A673 (cell line): Measurements from ENCODE around the gene DNAJC13. TPM values are rescaled to one million over a fixed set of nuclear protein-coding genes. Genes with fewer than 3 reads are reported as not detected.
"Not testable (repeated sequence)": the region's sequence is repeated elsewhere in the genome, so short reads cannot be mapped to it uniquely, and the experiment has no call there.

Source experiments
- Bru-seq: library from RNA; stranded (reverse); fragments of 400-500 nt; gene quantifications from one replicate; lab custom pipeline; 2021; lab: Mats Ljungman, UMichigan
- BruChase-seq, 2 experiments: library from RNA; stranded (reverse); fragments of 400-500 nt; gene quantifications; one replicate each; lab custom pipeline; 2021; lab: Mats Ljungman, UMichigan
- BruUV-seq: library from RNA; stranded (reverse); fragments of 400-500 nt; replicated peaks from 2 replicates; lab custom pipeline; 2021; lab: Mats Ljungman, UMichigan
- CTCF ChIA-PET: fragments of 300-600 bp; sonication (Branson Sonifier 250); formaldehyde crosslinking; loops from one replicate; lab custom pipeline; 2022; ENCODE audit warnings: antibody characterized with exemption; lab: Charles Lee
- POLR2A ChIA-PET: fragments of 300-600 bp; sonication (Branson Sonifier 250); formaldehyde crosslinking; loops from one replicate; lab custom pipeline; 2022; ENCODE audit warnings: antibody characterized with exemption; ENCODE audit not compliant: low non-redundant PET; lab: Charles Lee
- DNase-seq: peaks from one replicate; pipeline ENCODE4 v3.0.0-alpha.2; 2015; ENCODE audit warnings: low spot score
- H3K27ac ChIP-seq: fragments of 200-600 bp; sonication (generic); 2 replicates; pipeline ENCODE4 v1.5.1; 2016; ENCODE audit warnings: mixed run types, low read depth, mild to moderate bottlenecking, mixed read lengths, antibody characterized with exemption, low read length; ENCODE audit not compliant: poor library complexity, severe bottlenecking
- H3K27me3 ChIP-seq: fragments of 200-600 bp; sonication (generic); replicated peaks from 2 replicates; pipeline ENCODE4 v1.6.1; 2017; ENCODE audit warnings: mixed run types, low read depth, mild to moderate bottlenecking, mixed read lengths, antibody characterized with exemption, low read length; ENCODE audit not compliant: insufficient read depth, poor library complexity
- H3K36me3 ChIP-seq: fragments of 200-600 bp; sonication (generic); 2 replicates; pipeline ENCODE4 v1.6.1; 2016; ENCODE audit warnings: mixed run types, mild to moderate bottlenecking, mixed read lengths, antibody characterized with exemption, low read length; ENCODE audit not compliant: insufficient read depth, poor library complexity, severe bottlenecking
- H3K4me1 ChIP-seq: fragments of 200-600 bp; sonication (generic); 2 replicates; pipeline ENCODE4 v1.6.1; 2017; ENCODE audit warnings: mixed run types, mild to moderate bottlenecking, mixed read lengths, antibody characterized with exemption, low read length; ENCODE audit not compliant: insufficient read depth, poor library complexity, severe bottlenecking
- H3K4me3 ChIP-seq: fragments of 200-600 bp; sonication (generic); 2 replicates; pipeline ENCODE4 v1.5.1; 2016; ENCODE audit warnings: low read depth, mixed run types, mild to moderate bottlenecking, mixed read lengths, low read length; ENCODE audit not compliant: poor library complexity, severe bottlenecking
- H3K9me3 ChIP-seq: fragments of 200-600 bp; sonication (generic); 2 replicates; pipeline ENCODE4 v1.6.1; 2016; ENCODE audit warnings: mixed run types, low read depth, mild to moderate bottlenecking, mixed read lengths, antibody characterized with exemption, low read length; ENCODE audit not compliant: poor library complexity, severe bottlenecking
- CTCF ChIP-seq: fragments of 300-800, 200-600 bp; sonication (generic); conservative IDR thresholded peaks from 2 replicates; pipeline ENCODE4 v1.5.1; 2017; ENCODE audit warnings: low read depth, mild to moderate bottlenecking, antibody characterized with exemption, low read length, moderate library complexity, mixed read lengths
- EZH2 ChIP-seq: fragments of 200-600 bp; sonication (generic); IDR thresholded peaks from 2 replicates; pipeline ENCODE4 v1.6.1; 2017; ENCODE audit warnings: borderline replicate concordance, low read depth, mild to moderate bottlenecking, mixed read lengths, antibody characterized with exemption, low read length; ENCODE audit not compliant: poor library complexity, severe bottlenecking
- intact Hi-C: fragments of 100-400 bp; cut with micrococcal nuclease; formaldehyde crosslinking; loops from one replicate; pipeline ENCODE4 v1.10.0; 2022; ENCODE audit not compliant: unreplicated experiment
- long read RNA-seq: library from polyadenylated mRNA; stranded (forward); transcript quantifications from one replicate; pipeline ENCODE4 v2.0.0, GENCODE V29; 2022
- total RNA-seq: library from RNA; stranded (reverse); gene quantifications from 2 replicates; pipeline ENCODE4 v1.2.3, GENCODE V29; 2021

The DNAJC13 gene
- 45.4 and 46.0 TPM in 2 replicates for total RNA-seq
- percentile 87 among the genes with signal in this experiment for Bru-seq, nascent RNA
- BruChase-seq, experiment 1, labeled RNA remaining after a 2-hour chase, result percentile 80 among the genes with signal in this experiment
- BruChase-seq, experiment 2, labeled RNA remaining after a 6-hour chase, result percentile 79 among the genes with signal in this experiment
- long read RNA-seq, full-length matches to known transcripts, result 1 of 13 reads
- long read RNA-seq, partial matches to known transcripts, result 11 of 13 reads
- long read RNA-seq, other reads (novel, unspliced or antisense), result 1 of 13 reads

- intact Hi-C loops, result loop anchor here (5.0 kb wide), 1 partner anchor 215 kb away; no protein-coding TSS in a partner anchor
- TF ChIP-seq CTCF (no peak), EZH2 (no peak)
- peaks cover 10% of the 10 kb centered on the region for H3K4me1 ChIP-seq
- no peaks in the 10 kb centered on the region for H3K27me3 ChIP-seq
- H3K27ac ChIP-seq, result peak within 1 kb of the TSS; percentile 87
- no peaks in the 10 kb centered on the region for H3K9me3 ChIP-seq
- POLR2A ChIA-PET, result interaction anchor here (0.6 kb wide), 1 partner anchor 33 kb away, joined by 4 read pairs; no protein-coding TSS in a partner anchor
- H3K4me3 ChIP-seq, result peak within 1 kb of the TSS; percentile 89
- H3K36me3 ChIP-seq, result no peaks in the 10 kb centered on the region
- peak; percentile 96 for DNase-seq
- no TSS peak for BruUV-seq
- CTCF ChIA-PET, result interaction anchor here (0.7 kb wide), 1 partner anchor 75 kb away, joined by 3 read pairs; no protein-coding TSS in a partner anchor
Measured at GRCh38 chr3:132416807-132417694, at the start of gene DNAJC13. Gene DNAJC13, plus strand, starts transcription at chr3:132417502. Its CDS starts 17,049 bp downstream, at chr3:132434551.

- no peaks in the 10 kb centered on the region for H3K27me3 ChIP-seq
- no peak overlapping the region for H3K4me3 ChIP-seq
- TF ChIP-seq CTCF (no peak), EZH2 (no peak)
- H3K36me3 ChIP-seq, result no peaks in the 10 kb centered on the region
- ChIA-PET CTCF (interaction anchor here (0.7 kb wide), 1 partner anchor 26 kb away, joined by 3 read pairs; no protein-coding TSS in a partner anchor), POLR2A (interaction anchor here (0.6 kb wide), 1 partner anchor 893 kb away, joined by 3 read pairs; no protein-coding TSS in a partner anchor)
- no peaks in the 10 kb centered on the region for H3K9me3 ChIP-seq
- no peak for DNase-seq
- no peak overlapping the region for H3K27ac ChIP-seq
- no TSS peak for BruUV-seq
- intact Hi-C loops, result no loop called here
- H3K4me1 ChIP-seq, result no peaks in the 10 kb centered on the region
Measured at GRCh38 chr3:132368515-132368914, 48.8 kb upstream of the DNAJC13 start.

GRCh38 chr3:132368962-132369361, 48.3 kb upstream of the DNAJC13 start:
- no peak overlapping the region for H3K27ac ChIP-seq
- H3K9me3 ChIP-seq, result no peaks in the 10 kb centered on the region
- H3K36me3 ChIP-seq, result no peaks in the 10 kb centered on the region
- H3K4me1 ChIP-seq, result no peaks in the 10 kb centered on the region
- POLR2A ChIA-PET, result interaction anchor here (0.6 kb wide), 1 partner anchor 893 kb away, joined by 3 read pairs; no protein-coding TSS in a partner anchor
- H3K27me3 ChIP-seq, result no peaks in the 10 kb centered on the region
- intact Hi-C loops, result no loop called here
- H3K4me3 ChIP-seq, result no peak overlapping the region
- TF ChIP-seq EZH2, result no peak
- no peak for DNase-seq
- CTCF ChIA-PET, result interaction anchor here (0.7 kb wide), 1 partner anchor 26 kb away, joined by 3 read pairs; no protein-coding TSS in a partner anchor
- BruUV-seq, result no TSS peak

GRCh38 chr3:132376945-132377354, 40.4 kb upstream of the DNAJC13 start:
- H3K27me3 ChIP-seq, intact Hi-C loops, H3K9me3 ChIP-seq, DNase-seq, H3K4me3 ChIP-seq, CTCF ChIA-PET, BruUV-seq, H3K27ac ChIP-seq, H3K36me3 ChIP-seq, POLR2A ChIA-PET: not testable (repeated sequence)
- H3K4me1 ChIP-seq, result peaks cover 15% of the 10 kb centered on the region
